Activated CD8-positive, alpha-beta memory T cell treated with anti-CD3 and anti-CD28 coated beads, Interleukin-2, amount 50 U/mL, for 4 hours (primary cell): Measurements from ENCODE around the gene CD81.

Source experiments
- DNase-seq: peaks from one replicate; pipeline ENCODE4 v3.0.0-alpha.2; 2020

CD81 gene

GRCh38 chr11:2377511-2378443 lies 667 bp downstream of the CD81 start:
- peak; percentile 68 for DNase-seq

GRCh38 chr11:2378527-2379210 lies 1.6 kb downstream of the CD81 start:
- DNase-seq = no peak

DNA sequence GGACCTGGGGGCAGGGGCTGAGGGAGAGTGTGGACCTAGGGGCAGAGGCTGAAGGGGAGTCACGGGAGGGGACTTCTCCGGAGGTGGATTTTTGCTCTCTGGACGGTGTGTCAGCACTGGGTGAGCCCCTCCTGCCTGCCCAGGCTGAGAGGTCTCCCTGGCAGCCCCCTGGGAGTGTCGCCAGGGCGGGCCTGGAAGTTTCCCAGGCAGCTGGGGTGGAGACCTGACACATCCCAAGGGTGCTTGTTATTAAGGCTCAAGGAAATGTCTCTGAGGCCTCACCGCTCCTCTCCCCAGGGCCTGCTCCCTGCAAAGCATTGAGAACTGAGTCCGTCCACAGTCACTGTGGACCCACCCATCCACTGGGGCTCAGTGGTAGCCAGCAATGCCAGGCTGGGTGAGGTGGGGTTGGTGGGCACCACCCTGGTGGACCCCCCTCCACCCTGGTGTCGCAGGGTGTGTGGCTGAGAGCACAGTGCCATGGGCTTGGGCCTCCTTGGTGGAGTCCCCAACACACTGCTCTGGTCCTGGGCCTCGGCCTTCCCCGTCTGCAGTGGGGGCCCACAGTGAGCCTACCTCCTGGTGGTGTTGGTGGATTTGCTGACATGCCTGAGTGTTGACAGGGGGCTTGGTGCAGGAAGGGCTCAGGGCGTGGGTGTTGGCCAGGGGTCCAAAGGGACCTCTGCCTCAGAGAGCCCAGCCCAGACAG lies 2.5 kb downstream of the CD81 start:
- DNase-seq = no peak

DNA sequence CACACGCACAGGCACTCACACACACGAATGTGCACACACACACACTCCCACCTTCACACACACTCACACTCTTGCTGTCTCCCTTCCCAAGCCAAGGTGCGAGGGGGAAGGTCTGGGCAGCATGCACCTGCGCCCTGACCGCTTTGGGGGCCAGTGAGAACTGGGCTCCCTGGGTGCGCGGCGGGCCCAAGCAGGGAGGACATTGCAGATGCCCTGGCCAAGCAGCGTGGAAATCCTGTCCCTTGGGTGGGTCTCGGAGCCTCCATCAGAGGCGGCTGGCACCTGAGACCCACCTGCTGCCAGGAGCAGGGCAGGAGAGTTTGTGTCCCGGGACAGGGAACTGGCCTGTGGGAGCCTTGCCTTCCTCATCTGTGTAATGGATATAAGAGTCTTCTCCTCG lies 3.3 kb downstream of the CD81 start:
- no peak for DNase-seq

- DNase-seq = no peak
Measured at GRCh38 chr11:2380807-2381350, 3.8 kb downstream of the CD81 start.

GRCh38 chr11:2381494-2382128 lies 4.5 kb downstream of the CD81 start:
- no peak for DNase-seq

DNA sequence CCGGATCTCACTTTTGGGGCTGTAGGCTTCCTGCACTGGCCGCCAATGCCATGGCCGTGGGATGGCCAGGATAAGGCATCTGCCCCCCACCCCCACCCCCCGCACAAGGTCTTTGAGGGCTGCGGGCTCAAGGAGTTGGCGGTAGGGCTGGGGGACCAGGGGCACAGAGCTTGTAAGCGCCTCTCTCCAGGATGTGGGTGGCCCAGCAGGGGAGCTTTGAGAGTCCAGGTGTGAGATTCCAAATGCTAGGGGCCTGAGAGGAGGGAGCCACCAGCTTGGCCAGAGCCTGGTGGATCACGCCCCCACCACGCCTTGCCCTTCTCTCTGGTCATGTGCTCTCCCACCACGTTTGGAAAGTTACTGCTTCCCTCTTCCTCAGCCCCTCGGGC lies 5.0 kb downstream of the CD81 start:
- no peak for DNase-seq

DNA sequence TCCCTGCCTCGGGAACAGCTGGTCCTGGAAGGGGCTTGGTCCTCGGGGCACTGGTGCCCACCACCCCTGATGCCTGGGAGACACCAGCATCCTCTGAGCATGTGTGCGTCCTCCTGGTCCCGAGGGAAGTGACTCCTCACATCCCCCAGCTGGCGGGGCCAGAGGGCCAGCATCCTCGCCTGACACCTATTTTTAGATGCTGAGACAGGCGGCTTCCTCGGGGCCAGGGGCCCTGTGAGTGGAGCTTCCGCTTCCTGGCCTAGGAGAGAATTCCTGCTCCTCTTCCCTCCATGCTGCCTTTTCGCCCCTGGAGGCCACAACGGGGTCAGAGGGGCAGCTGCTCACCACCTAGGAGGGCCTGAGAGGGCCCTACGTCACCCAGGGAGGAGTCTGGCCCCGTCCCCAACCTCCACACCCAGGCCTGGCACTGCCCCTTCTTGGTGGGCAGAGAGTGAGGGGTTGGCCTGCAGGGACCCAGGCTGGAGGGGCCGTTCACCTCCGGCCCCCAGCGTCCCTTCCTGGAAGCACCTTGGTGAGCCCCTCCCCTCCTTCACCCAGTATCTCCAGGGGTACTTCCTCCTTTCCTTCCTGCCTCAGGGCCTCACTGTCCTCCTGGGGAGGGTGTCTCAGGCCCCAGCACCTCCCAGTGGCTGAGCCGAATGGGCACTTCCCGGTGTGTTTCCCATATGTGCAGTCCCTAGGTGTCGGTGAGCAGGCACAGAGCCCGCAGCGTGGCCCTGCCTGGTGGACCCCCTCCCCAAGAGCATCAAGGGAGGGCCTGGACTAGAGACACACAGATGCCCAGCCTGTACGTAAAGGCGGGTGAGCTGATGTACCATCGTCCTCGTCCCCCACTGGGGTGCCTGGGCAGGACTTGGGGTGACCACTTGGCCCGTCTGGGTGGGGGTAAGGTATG lies 6.1 kb downstream of the CD81 start:
- no peak for DNase-seq

DNA sequence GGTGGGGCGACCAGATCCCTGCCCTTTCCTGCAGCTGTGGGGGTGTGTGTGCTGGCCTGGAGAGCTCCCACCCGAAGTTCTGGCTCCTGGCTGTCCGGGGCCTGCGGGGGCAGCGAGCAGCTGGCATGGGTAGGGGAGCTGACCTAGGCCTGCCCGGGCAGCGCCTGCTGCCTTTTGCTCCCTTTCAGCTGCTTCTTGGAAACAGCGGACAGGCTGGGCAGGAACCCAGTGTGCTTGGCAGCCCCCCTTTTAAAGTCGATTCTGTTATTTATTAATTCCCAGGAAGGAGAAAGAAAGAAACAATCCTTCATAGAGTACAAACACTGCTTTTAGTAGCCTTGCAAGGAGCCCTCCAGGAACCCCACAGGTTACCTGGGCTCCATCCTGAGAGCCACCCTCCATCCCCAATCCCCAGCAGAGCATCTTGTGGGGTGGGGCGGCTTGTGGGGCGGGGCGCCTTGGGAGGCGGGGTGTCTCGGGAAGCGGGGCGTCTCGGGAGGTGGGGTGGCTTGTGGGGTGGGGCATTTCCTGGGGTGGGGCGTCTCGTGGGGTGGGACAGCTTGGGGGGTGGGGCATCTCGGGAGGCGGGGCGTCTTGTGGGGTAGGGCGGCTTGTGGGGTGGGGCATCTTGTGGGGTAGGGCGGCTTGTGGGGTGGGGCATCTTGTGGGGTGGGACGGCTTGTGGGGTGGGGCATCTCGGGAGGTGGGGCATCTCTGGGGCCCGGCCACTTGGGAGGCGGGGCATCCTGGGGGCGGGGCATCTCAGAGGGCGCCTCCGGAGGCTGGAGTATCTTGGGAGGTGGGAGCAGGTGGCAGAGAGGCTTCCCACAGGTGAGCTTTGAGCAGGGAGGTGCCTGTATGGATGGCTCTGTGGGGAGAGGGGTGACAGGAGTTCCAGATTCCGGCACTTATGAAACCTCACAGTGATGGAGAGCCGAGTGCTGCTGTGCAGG lies 7.0 kb downstream of the CD81 start:
- DNase-seq = no peak

- DNase-seq = no peak
Measured at GRCh38 chr11:2385156-2386151, 8.3 kb downstream of the CD81 start.

- no peak for DNase-seq
Measured at GRCh38 chr11:2386591-2386990, 9.5 kb downstream of the CD81 start.

GRCh38 chr11:2387266-2387987 lies 10.3 kb downstream of the CD81 start:
- no peak for DNase-seq

DNA sequence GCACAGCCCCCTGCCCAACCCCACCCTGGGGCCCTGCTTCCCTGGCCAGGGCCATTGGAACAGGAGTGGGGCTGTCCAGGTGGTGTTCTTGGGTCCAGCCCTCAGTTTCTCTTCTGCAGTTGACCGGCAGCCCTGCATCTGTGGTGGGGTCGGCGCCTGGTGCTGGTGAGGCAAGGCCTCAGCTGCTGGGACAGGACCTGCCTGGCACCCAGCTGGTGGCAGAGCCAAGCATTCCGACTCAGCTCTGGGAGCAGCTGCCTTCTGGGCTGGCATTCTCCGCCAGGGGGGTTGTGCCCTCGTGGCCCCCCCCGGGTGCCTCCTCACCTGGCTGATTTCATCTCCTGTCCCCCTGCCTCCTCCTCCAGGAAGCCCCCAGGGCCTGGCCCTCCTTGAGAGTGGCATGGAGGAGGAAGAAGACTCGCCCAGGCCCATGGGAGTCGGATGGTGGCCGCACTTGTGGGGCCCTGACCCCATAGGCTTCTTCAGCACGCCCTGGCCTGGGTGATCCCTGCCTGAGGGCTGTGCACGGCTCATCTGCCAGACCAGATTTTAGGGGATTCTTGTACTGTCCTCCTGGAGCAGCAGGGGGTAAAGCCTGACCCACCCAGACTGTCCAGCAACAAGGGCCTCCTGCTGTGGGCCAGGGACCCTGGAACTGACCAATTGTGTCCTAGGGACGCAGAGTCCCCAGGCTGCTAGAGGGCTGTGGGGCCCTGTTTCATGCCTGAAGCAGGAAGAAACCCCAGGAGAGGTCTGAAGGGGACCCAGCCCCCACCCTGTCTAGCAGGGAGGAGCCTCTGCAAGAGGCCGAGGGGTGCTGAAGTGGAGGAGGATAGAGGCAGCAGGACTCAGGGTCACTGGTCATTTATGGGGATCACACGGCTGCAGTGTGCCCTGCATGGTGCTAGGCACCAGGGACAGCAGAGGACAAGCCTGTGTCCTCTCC lies 11.6 kb downstream of the CD81 start:
- DNase-seq = no peak

GRCh38 chr11:2389377-2390026 lies 12.4 kb downstream of the CD81 start:
- no peak for DNase-seq

DNA sequence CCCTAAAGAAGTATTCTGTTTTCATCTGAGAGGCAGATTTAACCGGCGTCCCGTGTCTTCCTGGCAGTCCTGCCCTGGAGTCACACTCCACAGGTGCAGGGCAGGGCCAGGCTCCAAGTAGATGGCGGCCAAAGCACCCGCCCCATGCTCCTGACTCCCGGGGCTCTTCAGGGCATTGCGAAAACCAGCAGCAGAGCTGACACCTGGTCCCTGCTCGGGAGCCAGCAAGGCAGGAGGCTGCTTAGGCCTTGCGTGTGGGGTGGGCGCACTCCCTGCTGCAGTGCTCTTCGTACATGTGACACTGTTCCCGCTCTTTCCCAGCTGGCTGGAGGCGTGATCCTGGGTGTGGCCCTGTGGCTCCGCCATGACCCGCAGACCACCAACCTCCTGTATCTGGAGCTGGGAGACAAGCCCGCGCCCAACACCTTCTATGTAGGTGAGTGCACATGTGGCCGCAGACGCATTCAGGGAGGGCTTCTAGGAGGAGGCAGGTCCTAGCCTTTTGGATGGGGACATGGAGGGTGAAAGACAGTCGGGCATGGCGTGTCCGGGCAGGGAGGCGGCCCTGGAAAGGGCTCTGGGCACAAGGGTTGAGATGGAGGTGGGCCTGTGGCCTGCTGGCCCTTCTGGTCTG lies 13.1 kb downstream of the CD81 start:
- no peak for DNase-seq

DNA sequence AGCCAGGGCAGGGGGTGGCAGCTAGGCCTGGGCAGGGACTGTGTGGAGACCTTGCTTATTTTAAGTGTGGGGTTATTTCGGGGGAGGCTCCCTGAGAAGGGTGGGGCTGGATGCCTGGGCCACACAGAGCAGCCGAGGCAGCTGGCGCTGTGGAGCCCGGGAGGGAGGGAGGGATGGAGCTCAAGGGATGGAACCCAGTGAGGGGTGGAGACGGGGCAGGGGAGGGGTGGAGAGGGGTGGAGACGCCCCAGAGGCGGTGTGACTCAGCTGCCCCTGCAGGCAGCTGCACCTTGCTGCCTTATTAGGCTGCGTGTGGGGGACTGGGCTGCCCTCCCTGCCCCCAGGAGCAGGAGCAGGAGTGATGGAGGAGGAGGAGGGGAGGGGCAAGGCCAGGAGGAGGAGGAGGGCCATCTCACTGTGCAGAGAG lies 13.6 kb downstream of the CD81 start:
- DNase-seq = no peak
